Cardiac muscle cell (in vitro differentiated cells and primary cell): ENCODE results near the gene GSK3A. TPM values are rescaled to one million over a fixed set of nuclear protein-coding genes. Genes with fewer than 3 reads are reported as not detected.

Source experiments
- DNase-seq, 2 donors: peaks; one replicate each; pipeline versions ENCODE4 v3.0.0 to v3.0.0-alpha.2; 2010 to 2017; ENCODE audit warnings: low read depth in 1 of 2, low spot score in 1 of 2
- H3K27ac ChIP-seq: fragments of 200-600 bp; sonication (generic); 2 replicates; pipeline ENCODE4 v1.5.1; 2016
- H3K27me3 ChIP-seq: fragments of 200-600 bp; sonication (generic); 2 replicates; pipeline ENCODE4 v1.6.0; 2016; ENCODE audit warnings: control low read depth
- H3K36me3 ChIP-seq: fragments of 200-600 bp; sonication (generic); 2 replicates; pipeline ENCODE4 v1.5.1; 2016; ENCODE audit warnings: control low read depth
- H3K4me1 ChIP-seq: fragments of 200-600 bp; sonication (generic); 2 replicates; pipeline ENCODE4 v1.8.1; 2017; ENCODE audit warnings: low read depth, mild to moderate bottlenecking, mixed run types
- H3K4me3 ChIP-seq: fragments of 200-600 bp; sonication (generic); 2 replicates; pipeline ENCODE4 v1.5.1; 2016; ENCODE audit warnings: mild to moderate bottlenecking
- H3K9me3 ChIP-seq: fragments of 200-600 bp; sonication (generic); 2 replicates; pipeline ENCODE4 v1.5.1; 2017; ENCODE audit warnings: low read depth, mild to moderate bottlenecking, control low read depth
- CTCF ChIP-seq: IDR thresholded peaks from 2 replicates; pipeline ENCODE4 v1.5.1; 2012; ENCODE audit warnings: low read depth, mild to moderate bottlenecking, low read length
- polyA plus RNA-seq: library from polyadenylated mRNA; unstranded; fragments of >200 nt; fragmentation: Nextera tagmentation; extraction: Ambion mirVana; gene quantifications from 2 replicates; pipeline ENCODE4 v1.2.1, GENCODE V29; 2016
- total RNA-seq: library from RNA; depleted of rRNA; stranded (reverse); fragments of >200 nt; gene quantifications from 2 replicates; pipeline ENCODE4 v1.2.3, GENCODE V29; 2016

Gene GSK3A
- total and polyA plus RNA-seq, 2 experiments from 2014 or later = 28.0 to 40.2 TPM

DNA sequence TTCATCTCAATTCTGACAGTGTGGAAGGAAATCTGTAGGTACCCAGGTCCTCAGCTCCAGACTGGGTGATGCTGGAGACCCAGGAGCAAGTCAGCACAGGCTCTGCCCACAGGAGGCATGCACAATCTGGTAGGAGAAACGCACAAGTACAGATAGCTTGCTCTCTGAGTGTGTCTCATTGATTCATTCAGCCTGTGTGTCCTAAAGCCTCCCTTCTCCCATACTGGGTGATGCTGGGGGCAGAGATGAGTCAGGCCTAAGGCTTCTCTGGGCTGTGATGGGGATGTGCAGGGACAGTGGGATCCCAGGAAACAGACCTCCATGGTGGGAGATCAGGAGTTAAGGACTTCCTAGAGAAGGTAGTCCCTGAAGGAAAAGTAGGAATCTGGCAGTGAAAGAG, 15.5 kb downstream of the GSK3A start:
- DNase-seq = no peak
- H3K36me3 ChIP-seq = peaks cover 18% of the 10 kb centered on the region
- H3K27me3 ChIP-seq = no peaks in the 10 kb centered on the region
- no peak overlapping the region for H3K27ac ChIP-seq
- no peak for TF ChIP-seq CTCF
- H3K4me1 ChIP-seq = no peaks in the 10 kb centered on the region
- H3K4me3 ChIP-seq = no peak overlapping the region
- no peaks in the 10 kb centered on the region for H3K9me3 ChIP-seq

GRCh38 chr19:42225718-42226292, 16.6 kb downstream of the GSK3A start:
- H3K9me3 ChIP-seq = no peaks in the 10 kb centered on the region
- no peaks in the 10 kb centered on the region for H3K27me3 ChIP-seq
- H3K36me3 ChIP-seq = peaks cover 15% of the 10 kb centered on the region
- no peak overlapping the region for H3K4me3 ChIP-seq
- no peak for DNase-seq
- no peak overlapping the region for H3K27ac ChIP-seq
- peaks cover 2% of the 10 kb centered on the region for H3K4me1 ChIP-seq
- no peak for TF ChIP-seq CTCF

DNA sequence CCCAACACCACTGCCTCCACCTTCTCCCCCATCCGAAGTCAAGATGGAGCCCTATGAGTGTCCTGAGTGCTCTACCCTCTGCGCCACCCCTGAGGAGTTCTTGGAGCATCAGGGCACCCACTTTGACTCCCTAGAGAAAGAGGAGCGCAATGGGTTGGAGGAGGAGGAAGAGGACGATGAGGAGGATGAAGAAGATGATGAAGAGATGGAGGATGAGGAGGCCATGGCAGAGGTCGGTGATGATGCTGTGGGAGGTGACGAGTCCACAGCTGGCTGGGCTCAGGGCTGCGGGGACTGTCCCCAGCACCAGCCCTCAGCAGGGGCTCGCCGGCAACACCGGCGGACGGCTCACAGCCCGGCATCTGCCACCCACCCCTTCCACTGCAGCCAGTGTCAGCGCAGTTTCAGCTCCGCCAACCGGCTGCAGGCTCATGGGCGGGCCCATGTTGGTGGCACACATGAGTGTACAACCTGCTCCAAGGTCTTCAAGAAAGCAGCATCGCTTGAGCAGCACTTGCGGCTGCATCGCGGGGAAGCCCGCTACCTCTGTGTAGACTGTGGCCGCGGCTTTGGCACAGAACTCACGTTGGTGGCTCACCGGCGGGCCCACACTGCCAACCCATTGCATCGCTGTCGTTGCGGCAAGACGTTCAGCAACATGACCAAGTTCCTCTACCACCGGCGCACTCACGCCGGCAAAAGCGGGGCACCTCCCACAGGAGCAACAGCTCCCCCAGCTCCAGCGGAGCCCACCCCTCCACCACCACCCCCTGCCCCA, 17.3 kb downstream of the GSK3A start:
- no peak for DNase-seq
- H3K4me3 ChIP-seq = no peak overlapping the region
- H3K4me1 ChIP-seq = peaks cover 2% of the 10 kb centered on the region
- H3K36me3 ChIP-seq = peaks cover 15% of the 10 kb centered on the region
- no peak for TF ChIP-seq CTCF
- no peaks in the 10 kb centered on the region for H3K27me3 ChIP-seq
- H3K9me3 ChIP-seq = no peaks in the 10 kb centered on the region
- no peak overlapping the region for H3K27ac ChIP-seq

- TF ChIP-seq CTCF = no peak
- DNase-seq = no peak
- no peaks in the 10 kb centered on the region for H3K27me3 ChIP-seq
- H3K27ac ChIP-seq = peak overlapping the region; percentile 81
- peaks cover under 1% of the 10 kb centered on the region for H3K36me3 ChIP-seq
- H3K4me1 ChIP-seq = peaks cover 2% of the 10 kb centered on the region
- peak overlapping the region; percentile 46 for H3K4me3 ChIP-seq
- no peaks in the 10 kb centered on the region for H3K9me3 ChIP-seq
Observed at GRCh38 chr19:42220751-42221097, 21.7 kb downstream of the GSK3A start.

DNA sequence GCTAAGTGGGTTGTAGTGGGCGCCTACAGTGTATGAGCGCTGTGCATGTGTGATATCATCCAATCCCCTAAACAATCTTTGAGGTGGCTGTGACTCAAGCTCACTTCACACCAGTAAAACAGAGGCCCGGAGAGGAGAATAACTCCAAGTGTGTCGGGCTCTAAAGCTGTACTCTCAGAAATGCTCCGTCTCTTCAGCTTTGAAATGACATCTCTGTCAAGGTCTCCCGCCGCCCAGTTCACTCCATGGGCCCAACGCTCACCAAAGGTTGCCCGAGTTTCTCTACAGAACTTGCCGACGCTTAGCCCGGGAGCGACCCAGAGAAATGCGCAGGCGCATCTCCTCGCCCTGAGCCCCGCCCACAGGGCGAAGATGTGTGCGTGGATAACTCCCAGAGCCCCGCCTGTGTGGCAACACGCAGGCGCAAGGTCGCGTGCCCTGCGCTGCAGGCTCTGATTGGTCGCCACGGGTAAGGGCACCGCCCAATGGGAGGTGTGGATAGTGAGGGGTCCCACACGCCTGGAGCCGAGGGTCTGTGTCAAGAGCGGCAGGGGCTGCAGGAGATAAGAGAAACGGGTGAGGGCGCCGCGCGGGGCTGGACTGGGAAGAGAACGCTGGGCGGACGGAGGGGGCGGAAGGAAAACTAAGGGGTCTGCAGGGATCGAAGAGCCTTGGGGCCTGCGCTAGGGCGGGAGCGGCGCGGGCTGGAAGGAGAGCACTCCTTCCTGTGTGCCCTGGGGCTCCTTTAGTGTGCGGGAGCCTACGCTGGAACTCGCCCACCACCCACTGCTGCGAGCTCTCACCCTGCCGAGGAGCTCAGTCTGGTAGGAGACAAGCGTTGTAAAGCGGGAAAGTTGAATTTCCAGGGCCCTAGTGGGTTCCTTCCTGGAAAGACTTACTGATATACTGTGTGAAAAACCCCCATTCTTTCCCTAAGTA, 22.3 kb downstream of the GSK3A start, which contains the start of gene ZNF526:
Gene ZNF526, plus strand, starts transcription at position 501 of the 939 bp plus-strand sequence. CDS start 4,092 bp downstream, outside the sequence.
- DNase-seq = peak; percentile 98
- peak within 1 kb of the TSS; percentile 81 for H3K27ac ChIP-seq
- H3K4me1 ChIP-seq = peaks cover 2% of the 10 kb centered on the region
- no peak for TF ChIP-seq CTCF
- H3K27me3 ChIP-seq = no peaks in the 10 kb centered on the region
- no peaks in the 10 kb centered on the region for H3K9me3 ChIP-seq
- peak within 1 kb of the TSS; percentile 46 for H3K4me3 ChIP-seq
- no peaks in the 10 kb centered on the region for H3K36me3 ChIP-seq
